SU-DHL-6 (cell line): ENCODE results near the gene EXOC4.

Experiments
- EZH2phosphoT487 ChIP-seq: fragments of 200-600 bp; sonication (generic), shearing (Covaris generic); conservative IDR thresholded peaks from 2 replicates; pipeline ENCODE4 v1.6.1; 2018; ENCODE audit warnings: mild to moderate bottlenecking, antibody characterized with exemption, low read length, moderate library complexity, mixed read lengths
- TF ChIP-seq, protein P1 (sequence below): fragments of 200-600 bp; sonication (generic); IDR thresholded peaks from one replicate; pipeline ENCODE4 v1.5.1; 2017; ENCODE audit warnings: antibody characterized with exemption, mild to moderate bottlenecking, low read length, moderate library complexity; ENCODE audit not compliant: insufficient read depth, poor library complexity, severe bottlenecking

DNA sequence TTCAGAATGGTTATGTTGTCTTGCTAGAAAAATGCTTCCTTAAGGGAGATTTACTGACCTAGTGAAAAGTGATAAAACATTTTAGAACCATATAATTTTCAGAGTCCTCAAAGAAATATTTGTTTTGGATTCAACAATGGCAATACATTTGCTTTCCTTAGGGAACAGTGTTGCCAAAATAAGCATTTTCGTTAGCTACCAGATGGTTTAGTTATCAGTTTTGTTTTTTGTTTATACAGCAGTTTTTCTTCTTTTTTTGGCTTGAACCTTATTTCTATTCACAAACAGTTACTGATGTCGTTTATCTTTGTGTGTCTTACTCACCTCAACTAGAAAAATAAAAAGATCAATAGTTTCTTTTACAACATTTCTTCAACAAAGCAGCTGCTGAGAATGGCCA lies 48.6 kb downstream of the EXOC4 start:
- TF ChIP-seq, protein P1, sequence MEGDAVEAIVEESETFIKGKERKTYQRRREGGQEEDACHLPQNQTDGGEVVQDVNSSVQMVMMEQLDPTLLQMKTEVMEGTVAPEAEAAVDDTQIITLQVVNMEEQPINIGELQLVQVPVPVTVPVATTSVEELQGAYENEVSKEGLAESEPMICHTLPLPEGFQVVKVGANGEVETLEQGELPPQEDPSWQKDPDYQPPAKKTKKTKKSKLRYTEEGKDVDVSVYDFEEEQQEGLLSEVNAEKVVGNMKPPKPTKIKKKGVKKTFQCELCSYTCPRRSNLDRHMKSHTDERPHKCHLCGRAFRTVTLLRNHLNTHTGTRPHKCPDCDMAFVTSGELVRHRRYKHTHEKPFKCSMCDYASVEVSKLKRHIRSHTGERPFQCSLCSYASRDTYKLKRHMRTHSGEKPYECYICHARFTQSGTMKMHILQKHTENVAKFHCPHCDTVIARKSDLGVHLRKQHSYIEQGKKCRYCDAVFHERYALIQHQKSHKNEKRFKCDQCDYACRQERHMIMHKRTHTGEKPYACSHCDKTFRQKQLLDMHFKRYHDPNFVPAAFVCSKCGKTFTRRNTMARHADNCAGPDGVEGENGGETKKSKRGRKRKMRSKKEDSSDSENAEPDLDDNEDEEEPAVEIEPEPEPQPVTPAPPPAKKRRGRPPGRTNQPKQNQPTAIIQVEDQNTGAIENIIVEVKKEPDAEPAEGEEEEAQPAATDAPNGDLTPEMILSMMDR = no peak
- TF ChIP-seq EZH2phosphoT487 = no peak
